Liver (tissue), 9 donors: ENCODE measurements around the gene FNDC1. TPM values are rescaled to one million over a fixed set of nuclear protein-coding genes. Genes with fewer than 3 reads are reported as not detected.

Source experiments
- DNase-seq: peaks from one replicate; pipeline ENCODE4 v3.0.0-alpha.2; 2017; ENCODE audit warnings: low spot score
- H3K27ac ChIP-seq, 2 donors: one replicate each; pipeline ENCODE4 v1.7.0; 2013; ENCODE audit warnings: inconsistent platforms in 2 of 2, low read length in 2 of 2, control low read depth in 1 of 2, low read depth in 1 of 2, mild to moderate bottlenecking in 1 of 2
- H3K27me3 ChIP-seq, 4 donors: one replicate each; pipeline versions ENCODE4 v1.6.1 to v1.7.0; 2013; ENCODE audit warnings: low read length in 3 of 4, inconsistent platforms in 1 of 4, mild to moderate bottlenecking in 1 of 4, moderate library complexity in 1 of 4; ENCODE audit not compliant: control insufficient read depth in 4 of 4, insufficient read depth in 4 of 4
- H3K36me3 ChIP-seq, 4 donors: one replicate each; pipeline versions ENCODE4 v1.6.1 to v1.7.0; 2013; ENCODE audit warnings: low read length in 3 of 4, mild to moderate bottlenecking in 3 of 4, low read depth in 1 of 4, moderate library complexity in 1 of 4; ENCODE audit not compliant: control insufficient read depth in 4 of 4, insufficient read depth in 3 of 4
- H3K4me1 ChIP-seq, 4 donors: one replicate each; pipeline versions ENCODE4 v1.6.1 to v1.7.0; 2013; ENCODE audit warnings: low read length in 3 of 4, mild to moderate bottlenecking in 3 of 4, moderate library complexity in 1 of 4; ENCODE audit not compliant: control insufficient read depth in 4 of 4, insufficient read depth in 4 of 4
- H3K4me3 ChIP-seq, 3 donors: one replicate each; pipeline versions ENCODE4 v1.6.1 to v1.7.0; 2013; ENCODE audit warnings: low read length in 3 of 3, control low read depth in 1 of 3, low read depth in 1 of 3, mild to moderate bottlenecking in 1 of 3
- H3K9ac ChIP-seq, 2 donors: one replicate each; pipeline ENCODE4 v1.7.0; 2013; ENCODE audit warnings: low read length in 2 of 2, mild to moderate bottlenecking in 2 of 2, moderate library complexity in 2 of 2, control low read depth in 1 of 2, low read depth in 1 of 2
- H3K9me3 ChIP-seq, 4 donors: one replicate each; pipeline versions ENCODE4 v1.6.1 to v1.7.0; 2013; ENCODE audit warnings: low read length in 3 of 4; ENCODE audit not compliant: control insufficient read depth in 4 of 4
- ATF3 ChIP-seq: IDR thresholded peaks from 2 replicates; pipeline ENCODE4 v1.6.1; 2016; ENCODE audit warnings: antibody characterized with exemption
- EGR1 ChIP-seq, 2 donors: IDR thresholded peaks; 2 replicates each; pipeline ENCODE4 v1.6.1; 2016 to 2018; ENCODE audit warnings: antibody characterized with exemption in 2 of 2, low read depth in 2 of 2
- FOXA1 ChIP-seq: IDR thresholded peaks from 2 replicates; pipeline ENCODE4 v1.6.1; 2016; ENCODE audit warnings: antibody characterized with exemption
- FOXA2 ChIP-seq: IDR thresholded peaks from 2 replicates; pipeline ENCODE4 v1.6.1; 2016; ENCODE audit warnings: antibody characterized with exemption
- GABPA ChIP-seq, 2 donors: IDR thresholded peaks in 1 of 2; conservative IDR thresholded peaks in 1 of 2; 2 replicates each; pipeline ENCODE4 v1.6.1; 2016; ENCODE audit warnings: antibody characterized with exemption in 2 of 2, mild to moderate bottlenecking in 1 of 2, moderate library complexity in 1 of 2
- HNF4A ChIP-seq, 2 donors: conservative IDR thresholded peaks; 2 replicates each; pipeline ENCODE4 v1.6.1; 2016; ENCODE audit warnings: antibody characterized with exemption in 2 of 2, mild to moderate bottlenecking in 2 of 2
- HNF4G ChIP-seq: IDR thresholded peaks from 2 replicates; pipeline ENCODE4 v1.6.1; 2016; ENCODE audit warnings: antibody characterized with exemption
- JUND ChIP-seq, 2 donors: IDR thresholded peaks; 2 replicates each; pipeline ENCODE4 v1.6.1; 2016; ENCODE audit warnings: antibody characterized with exemption in 2 of 2
- MAX ChIP-seq: IDR thresholded peaks from 2 replicates; pipeline ENCODE4 v1.6.1; 2016; ENCODE audit warnings: antibody characterized with exemption
- NR2F2 ChIP-seq: IDR thresholded peaks from 2 replicates; pipeline ENCODE4 v1.6.1; 2016; ENCODE audit warnings: antibody characterized with exemption
- RAD21 ChIP-seq, 2 donors: IDR thresholded peaks; 2 replicates each; pipeline ENCODE4 v1.6.1; 2016; ENCODE audit warnings: antibody characterized with exemption in 2 of 2, mild to moderate bottlenecking in 2 of 2
- REST ChIP-seq: IDR thresholded peaks from 2 replicates; pipeline ENCODE4 v1.6.1; 2016; ENCODE audit warnings: antibody characterized with exemption, mild to moderate bottlenecking
- RXRA ChIP-seq, 2 donors: IDR thresholded peaks; 2 replicates each; pipeline ENCODE4 v1.6.1; 2017 to 2018; ENCODE audit warnings: antibody characterized with exemption in 2 of 2, mild to moderate bottlenecking in 1 of 2
- SP1 ChIP-seq: IDR thresholded peaks from 2 replicates; pipeline ENCODE4 v1.6.1; 2018; ENCODE audit warnings: antibody characterized with exemption, mild to moderate bottlenecking
- TAF1 ChIP-seq: conservative IDR thresholded peaks from 2 replicates; pipeline ENCODE4 v1.6.1; 2016; ENCODE audit warnings: antibody characterized with exemption, mild to moderate bottlenecking
- YY1 ChIP-seq: IDR thresholded peaks from 2 replicates; pipeline ENCODE4 v1.6.1; 2016; ENCODE audit warnings: antibody characterized with exemption, mild to moderate bottlenecking
- ZBTB33 ChIP-seq: IDR thresholded peaks from 2 replicates; pipeline ENCODE4 v1.6.1; 2016; ENCODE audit warnings: antibody characterized with exemption
- WGBS: extraction: QIAGEN DNeasy Blood & Tissue Kit; methylation state at CpG from one replicate; pipeline ENCODE4 v1.1.7; 2013; 5-methylcytosine and 5-hydroxymethylcytosine counted together
- polyA plus RNA-seq, 2 donors: library from polyadenylated mRNA; stranded (reverse) in 1 of 2; unstranded in 1 of 2; fragments of 200-250 nt in 1 of 2; fragments of >200 nt in 1 of 2; fragmentation: Nextera tagmentation in 1 of 2; extraction: Ambion mirVana in 1 of 2; gene quantifications; one replicate each; pipeline versions ENCODE4 v1.2.1 to v1.2.3, GENCODE V29; 2013 to 2015
- total RNA-seq, 2 donors: library from RNA; depleted of rRNA; stranded (reverse); fragments of >200 nt; gene quantifications; one replicate each; pipeline ENCODE4 v1.2.3, GENCODE V29; 2014
- donor health status: healthy.
- donor health status: healthy.
- donor health status: healthy.
- donor health status: healthy.
- donor health status: healthy.

The FNDC1 gene
- total and polyA plus RNA-seq, 4 donors = 0.10 to 0.47 (median 0.17) TPM; not detected in 1

- Histone ChIP-seq H3K4me1 (peaks cover 0 to 4% (median under 1%) of the 10 kb centered on the region in 4 donors), H3K4me3 (no peak overlapping the region), H3K9ac (no peak overlapping the region), H3K9me3 (no peaks in the 10 kb centered on the region), H3K36me3 (no peaks in the 10 kb centered on the region), H3K27me3 (no peaks in the 10 kb centered on the region), H3K27ac (no peak overlapping the region)
- 23% methylated on average over 1 of the region's 1 CpG for WGBS
- TF ChIP-seq GABPA (IDR thresholded peaks at IDR 0.05 in 1 of 2, conservative IDR thresholded peaks at IDR 0.05 in 1 of 2) (no peak), RXRA (IDR thresholded peaks at IDR 0.05) (peak in 1 of 2 donors; percentile 7)
- no peak for DNase-seq
Observed at GRCh38 chr6:159312206-159312605, 143.0 kb downstream of the FNDC1 start.

- no peak overlapping the region for H3K27ac ChIP-seq
- no peak for TF ChIP-seq REST
- TF ChIP-seq TAF1 = no peak
- no peak for TF ChIP-seq ATF3
- TF ChIP-seq YY1 = no peak
- no peak for TF ChIP-seq FOXA1
- TF ChIP-seq RXRA (IDR thresholded peaks at IDR 0.05) = no peak
- H3K4me3 ChIP-seq = no peak overlapping the region
- no peak for DNase-seq
- H3K9me3 ChIP-seq = no peaks in the 10 kb centered on the region
- no peak overlapping the region for H3K9ac ChIP-seq
- WGBS = 81% methylated on average over 6 of the region's 6 CpGs
- peaks cover 0 to 3% (median 0%) of the 10 kb centered on the region in 4 donors for H3K4me1 ChIP-seq
- no peaks in the 10 kb centered on the region for H3K36me3 ChIP-seq
- H3K27me3 ChIP-seq = no peaks in the 10 kb centered on the region
Observed at GRCh38 chr6:159313018-159313417, 143.8 kb downstream of the FNDC1 start.

GRCh38 chr6:159315562-159315961 lies 146.4 kb downstream of the FNDC1 start:
- H3K27me3 ChIP-seq = no peaks in the 10 kb centered on the region
- H3K9ac ChIP-seq = no peak overlapping the region
- H3K4me3 ChIP-seq = no peak overlapping the region
- no peaks in the 10 kb centered on the region for H3K9me3 ChIP-seq
- H3K36me3 ChIP-seq = no peaks in the 10 kb centered on the region
- TF ChIP-seq YY1 (no peak), ZBTB33 (no peak), TAF1 (no peak), FOXA2 (no peak), FOXA1 (no peak), MAX (no peak), ATF3 (no peak), NR2F2 (no peak), RAD21 (IDR thresholded peaks at IDR 0.05) (no peak), HNF4G (no peak), SP1 (no peak), JUND (IDR thresholded peaks at IDR 0.05) (no peak), GABPA (IDR thresholded peaks at IDR 0.05 in 1 of 2, conservative IDR thresholded peaks at IDR 0.05 in 1 of 2) (no peak), EGR1 (IDR thresholded peaks at IDR 0.05; ENCODE audit: low read depth in 2 of 2) (no peak), RXRA (IDR thresholded peaks at IDR 0.05) (no peak), HNF4A (conservative IDR thresholded peaks at IDR 0.05) (no peak)
- no peak overlapping the region for H3K27ac ChIP-seq
- DNase-seq = no peak
- 91% methylated on average over 26 of the region's 26 CpGs for WGBS
- no peaks in the 10 kb centered on the region for H3K4me1 ChIP-seq
